ENCODE results near the gene PARD3B. TPM values are rescaled to one million over a fixed set of nuclear protein-coding genes. Genes with fewer than 3 reads are reported as not detected.

The PARD3B gene
- total RNA-seq, 1 experiment from 2014 or later = 6.4 TPM

- Histone ChIP-seq H3K27ac (ENCODE audit: insufficient read length, low read depth, low read length) (no peak overlapping the region), H3K27me3 (ENCODE audit: insufficient read depth, low read length) (no peaks in the 10 kb centered on the region), H3K14ac (ENCODE audit: insufficient read depth, low read length) (no peak overlapping the region), H2BK15ac (ENCODE audit: low read depth, low read length) (no peak overlapping the region), H2BK5ac (ENCODE audit: insufficient read length, low read length) (no peak overlapping the region), H4K8ac (replicated peaks; ENCODE audit: insufficient read length, low read depth, low read length) (no peak overlapping the region), H2BK120ac (ENCODE audit: low read depth, low read length, poor library complexity, severe bottlenecking) (no peak overlapping the region), H2BK12ac (ENCODE audit: insufficient read length, low read depth, low read length) (no peak overlapping the region), H2AFZ (ENCODE audit: low read length) (no peak overlapping the region), H4K5ac (ENCODE audit: insufficient read length, low read depth, low read length) (no peak overlapping the region), H3K4me2 (ENCODE audit: insufficient read depth, insufficient read length, low read length) (no peak overlapping the region), H3K56ac (ENCODE audit: insufficient read length, low read depth, low read length) (no peak overlapping the region), H3K23ac (ENCODE audit: insufficient read length, low read depth, low read length) (no peak overlapping the region), H2AK5ac (ENCODE audit: insufficient read length, low read length) (no peak overlapping the region), H3K18ac (ENCODE audit: insufficient read length, low read depth, low read length) (no peak overlapping the region), H4K91ac (ENCODE audit: insufficient read length, low read depth, low read length) (no peak overlapping the region), H3K23me2 (ENCODE audit: insufficient read length, low read depth, low read length, poor library complexity, severe bottlenecking) (no peaks in the 10 kb centered on the region), H3K9me3 (ENCODE audit: control insufficient read depth, low read depth, low read length) (no peaks in the 10 kb centered on the region), H3K9ac (ENCODE audit: extremely low read depth, insufficient read length, low read length) (no peak overlapping the region), H3K79me2 (ENCODE audit: insufficient read depth, low read length) (no peaks in the 10 kb centered on the region), H2BK20ac (ENCODE audit: low read depth, low read length, poor library complexity, severe bottlenecking) (no peak overlapping the region), H3T11ph (ENCODE audit: low read length) (no peak overlapping the region), H3K79me1 (ENCODE audit: insufficient read depth, low read depth, low read length, poor library complexity, severe bottlenecking) (no peaks in the 10 kb centered on the region), H4K20me1 (ENCODE audit: control insufficient read depth, insufficient read depth, insufficient read length) (no peaks in the 10 kb centered on the region), H3K4ac (ENCODE audit: low read depth, low read length) (no peak overlapping the region), H3K4me1 (ENCODE audit: insufficient read depth, low read length) (no peaks in the 10 kb centered on the region; the same call in 1 of the 2 replicates)
- Mint-ChIP-seq H3K36me3 (ENCODE audit: insufficient read depth in 1 of 3, low read depth in 3 of 3) (0 out of 7 replicates have a peak, but pooled peaks cover 0 to 7% (median 0%) of the 10 kb centered on the region in 3 experiments), H3K27me3 (ENCODE audit: low read depth) (no peaks in the 10 kb centered on the region), H3K27ac (no peak overlapping the region), H3K4me3 (no peak overlapping the region), H3K9me3 (peaks cover 0 to 3% of the 10 kb centered on the region in 2 experiments; a peak in 1 of 5 replicates), H3K4me1 (no peaks in the 10 kb centered on the region; a peak in 1 of 4 replicates)
- no peak for DNase-seq
- TF ChIP-seq, protein P1, sequence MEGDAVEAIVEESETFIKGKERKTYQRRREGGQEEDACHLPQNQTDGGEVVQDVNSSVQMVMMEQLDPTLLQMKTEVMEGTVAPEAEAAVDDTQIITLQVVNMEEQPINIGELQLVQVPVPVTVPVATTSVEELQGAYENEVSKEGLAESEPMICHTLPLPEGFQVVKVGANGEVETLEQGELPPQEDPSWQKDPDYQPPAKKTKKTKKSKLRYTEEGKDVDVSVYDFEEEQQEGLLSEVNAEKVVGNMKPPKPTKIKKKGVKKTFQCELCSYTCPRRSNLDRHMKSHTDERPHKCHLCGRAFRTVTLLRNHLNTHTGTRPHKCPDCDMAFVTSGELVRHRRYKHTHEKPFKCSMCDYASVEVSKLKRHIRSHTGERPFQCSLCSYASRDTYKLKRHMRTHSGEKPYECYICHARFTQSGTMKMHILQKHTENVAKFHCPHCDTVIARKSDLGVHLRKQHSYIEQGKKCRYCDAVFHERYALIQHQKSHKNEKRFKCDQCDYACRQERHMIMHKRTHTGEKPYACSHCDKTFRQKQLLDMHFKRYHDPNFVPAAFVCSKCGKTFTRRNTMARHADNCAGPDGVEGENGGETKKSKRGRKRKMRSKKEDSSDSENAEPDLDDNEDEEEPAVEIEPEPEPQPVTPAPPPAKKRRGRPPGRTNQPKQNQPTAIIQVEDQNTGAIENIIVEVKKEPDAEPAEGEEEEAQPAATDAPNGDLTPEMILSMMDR (conservative IDR thresholded peaks at IDR 0.05) = no peak
- WGBS (ENCODE audit: extremely low coverage, insufficient read length, low lambda C conversion rate) = no CpG with 5 or more reads among the region's 4 CpGs
Observed at GRCh38 chr2:205003288-205003687, 458.0 kb downstream of the PARD3B start.

Data from H9 (cell line).